Liver (tissue), 9 donors: ENCODE measurements around the gene BTG2. TPM values are rescaled to one million over a fixed set of nuclear protein-coding genes. Genes with fewer than 3 reads are reported as not detected.

Experiments used
- DNase-seq: peaks from one replicate; pipeline ENCODE4 v3.0.0-alpha.2; 2017; ENCODE audit warnings: low spot score
- H3K27ac ChIP-seq, 2 donors: one replicate each; pipeline ENCODE4 v1.7.0; 2013; ENCODE audit warnings: inconsistent platforms in 2 of 2, low read length in 2 of 2, control low read depth in 1 of 2, low read depth in 1 of 2, mild to moderate bottlenecking in 1 of 2
- H3K27me3 ChIP-seq, 4 donors: one replicate each; pipeline versions ENCODE4 v1.6.1 to v1.7.0; 2013; ENCODE audit warnings: low read length in 3 of 4, inconsistent platforms in 1 of 4, mild to moderate bottlenecking in 1 of 4, moderate library complexity in 1 of 4; ENCODE audit not compliant: control insufficient read depth in 4 of 4, insufficient read depth in 4 of 4
- H3K36me3 ChIP-seq, 4 donors: one replicate each; pipeline versions ENCODE4 v1.6.1 to v1.7.0; 2013; ENCODE audit warnings: low read length in 3 of 4, mild to moderate bottlenecking in 3 of 4, low read depth in 1 of 4, moderate library complexity in 1 of 4; ENCODE audit not compliant: control insufficient read depth in 4 of 4, insufficient read depth in 3 of 4
- H3K4me1 ChIP-seq, 4 donors: one replicate each; pipeline versions ENCODE4 v1.6.1 to v1.7.0; 2013; ENCODE audit warnings: low read length in 3 of 4, mild to moderate bottlenecking in 3 of 4, moderate library complexity in 1 of 4; ENCODE audit not compliant: control insufficient read depth in 4 of 4, insufficient read depth in 4 of 4
- H3K4me3 ChIP-seq, 3 donors: one replicate each; pipeline versions ENCODE4 v1.6.1 to v1.7.0; 2013; ENCODE audit warnings: low read length in 3 of 3, control low read depth in 1 of 3, low read depth in 1 of 3, mild to moderate bottlenecking in 1 of 3
- H3K9ac ChIP-seq, 2 donors: one replicate each; pipeline ENCODE4 v1.7.0; 2013; ENCODE audit warnings: low read length in 2 of 2, mild to moderate bottlenecking in 2 of 2, moderate library complexity in 2 of 2, control low read depth in 1 of 2, low read depth in 1 of 2
- H3K9me3 ChIP-seq, 4 donors: one replicate each; pipeline versions ENCODE4 v1.6.1 to v1.7.0; 2013; ENCODE audit warnings: low read length in 3 of 4; ENCODE audit not compliant: control insufficient read depth in 4 of 4
- CTCF ChIP-seq: fragments of 150-350 bp; IDR thresholded peaks from 2 replicates; pipeline ENCODE4 v1.5.1; 2017; ENCODE audit warnings: improper control_type of control experiment, low read depth, low read length; ENCODE audit not compliant: missing input control
- FOXA1 ChIP-seq: IDR thresholded peaks from 2 replicates; pipeline ENCODE4 v1.6.1; 2016; ENCODE audit warnings: antibody characterized with exemption
- GABPA ChIP-seq, 2 donors: IDR thresholded peaks in 1 of 2; conservative IDR thresholded peaks in 1 of 2; 2 replicates each; pipeline ENCODE4 v1.6.1; 2016; ENCODE audit warnings: antibody characterized with exemption in 2 of 2, mild to moderate bottlenecking in 1 of 2, moderate library complexity in 1 of 2
- HNF4A ChIP-seq, 2 donors: conservative IDR thresholded peaks; 2 replicates each; pipeline ENCODE4 v1.6.1; 2016; ENCODE audit warnings: antibody characterized with exemption in 2 of 2, mild to moderate bottlenecking in 2 of 2
- HNF4G ChIP-seq: IDR thresholded peaks from 2 replicates; pipeline ENCODE4 v1.6.1; 2016; ENCODE audit warnings: antibody characterized with exemption
- RAD21 ChIP-seq, 2 donors: IDR thresholded peaks; 2 replicates each; pipeline ENCODE4 v1.6.1; 2016; ENCODE audit warnings: antibody characterized with exemption in 2 of 2, mild to moderate bottlenecking in 2 of 2
- REST ChIP-seq: IDR thresholded peaks from 2 replicates; pipeline ENCODE4 v1.6.1; 2016; ENCODE audit warnings: antibody characterized with exemption, mild to moderate bottlenecking
- RXRA ChIP-seq, 2 donors: IDR thresholded peaks; 2 replicates each; pipeline ENCODE4 v1.6.1; 2017 to 2018; ENCODE audit warnings: antibody characterized with exemption in 2 of 2, mild to moderate bottlenecking in 1 of 2
- SP1 ChIP-seq: IDR thresholded peaks from 2 replicates; pipeline ENCODE4 v1.6.1; 2018; ENCODE audit warnings: antibody characterized with exemption, mild to moderate bottlenecking
- TAF1 ChIP-seq: conservative IDR thresholded peaks from 2 replicates; pipeline ENCODE4 v1.6.1; 2016; ENCODE audit warnings: antibody characterized with exemption, mild to moderate bottlenecking
- YY1 ChIP-seq: IDR thresholded peaks from 2 replicates; pipeline ENCODE4 v1.6.1; 2016; ENCODE audit warnings: antibody characterized with exemption, mild to moderate bottlenecking
- ZBTB33 ChIP-seq: IDR thresholded peaks from 2 replicates; pipeline ENCODE4 v1.6.1; 2016; ENCODE audit warnings: antibody characterized with exemption
- WGBS: extraction: QIAGEN DNeasy Blood & Tissue Kit; methylation state at CpG from one replicate; pipeline ENCODE4 v1.1.7; 2013; 5-methylcytosine and 5-hydroxymethylcytosine counted together
- polyA plus RNA-seq, 2 donors: library from polyadenylated mRNA; stranded (reverse) in 1 of 2; unstranded in 1 of 2; fragments of 200-250 nt in 1 of 2; fragments of >200 nt in 1 of 2; fragmentation: Nextera tagmentation in 1 of 2; extraction: Ambion mirVana in 1 of 2; gene quantifications; one replicate each; pipeline versions ENCODE4 v1.2.1 to v1.2.3, GENCODE V29; 2013 to 2015
- total RNA-seq, 2 donors: library from RNA; depleted of rRNA; stranded (reverse); fragments of >200 nt; gene quantifications; one replicate each; pipeline ENCODE4 v1.2.3, GENCODE V29; 2014
- donor health status: healthy.
- donor health status: healthy.
- donor health status: healthy.
- donor health status: healthy.
- donor health status: healthy.

Gene BTG2
- total and polyA plus RNA-seq, 4 donors = 3.8 to 52.5 (median 4.8) TPM

GRCh38 chr1:203263496-203263895 is 41.8 kb upstream of the BTG2 start:
- Histone ChIP-seq H3K9me3 (no peaks in the 10 kb centered on the region), H3K9ac (no peak overlapping the region), H3K36me3 (no peaks in the 10 kb centered on the region), H3K27me3 (no peaks in the 10 kb centered on the region), H3K4me3 (no peak overlapping the region), H3K27ac (no peak overlapping the region), H3K4me1 (peaks cover 0 to 4% (median 3%) of the 10 kb centered on the region in 4 donors)
- WGBS = 84% methylated on average over 10 of the region's 10 CpGs
- TF ChIP-seq GABPA (IDR thresholded peaks at IDR 0.05 in 1 of 2, conservative IDR thresholded peaks at IDR 0.05 in 1 of 2) (no peak), SP1 (no peak), ZBTB33 (no peak), RXRA (IDR thresholded peaks at IDR 0.05) (no peak)
- no peak for DNase-seq

- H3K27ac ChIP-seq = no peak overlapping the region
- no peaks in the 10 kb centered on the region for H3K27me3 ChIP-seq
- no peak for DNase-seq
- peaks cover 0 to 4% (median 3%) of the 10 kb centered on the region in 4 donors for H3K4me1 ChIP-seq
- no peaks in the 10 kb centered on the region for H3K9me3 ChIP-seq
- H3K9ac ChIP-seq = no peak overlapping the region
- WGBS = 88% methylated on average over 6 of the region's 6 CpGs
- no peaks in the 10 kb centered on the region for H3K36me3 ChIP-seq
- H3K4me3 ChIP-seq = no peak overlapping the region
- TF ChIP-seq REST (no peak), FOXA1 (no peak), YY1 (no peak), RXRA (IDR thresholded peaks at IDR 0.05) (no peak)
Observed at GRCh38 chr1:203264052-203264501, 41.2 kb upstream of the BTG2 start.

GRCh38 chr1:203265541-203265940 is 39.8 kb upstream of the BTG2 start:
- Histone ChIP-seq H3K4me3 (no peak overlapping the region), H3K36me3 (no peaks in the 10 kb centered on the region), H3K9me3 (no peaks in the 10 kb centered on the region), H3K27me3 (no peaks in the 10 kb centered on the region), H3K4me1 (peaks cover 0 to 4% (median 3%) of the 10 kb centered on the region in 4 donors), H3K27ac (no peak overlapping the region), H3K9ac (no peak overlapping the region)
- WGBS = 82% methylated on average over 4 of the region's 4 CpGs
- TF ChIP-seq TAF1 (no peak), REST (no peak), HNF4G (no peak), GABPA (IDR thresholded peaks at IDR 0.05 in 1 of 2, conservative IDR thresholded peaks at IDR 0.05 in 1 of 2) (no peak), YY1 (no peak), ZBTB33 (no peak), RAD21 (IDR thresholded peaks at IDR 0.05) (no peak), CTCF (no peak), HNF4A (conservative IDR thresholded peaks at IDR 0.05) (no peak)
- DNase-seq = no peak
